HepG2 (cell line): ENCODE results near the gene PTPN18. TPM values are rescaled to one million over a fixed set of nuclear protein-coding genes. Genes with fewer than 3 reads are reported as not detected.
A peak's percentile ranks its signal among the peaks of the same experiment; 100 is the strongest.

Experiments used
- BORCS8-MEF2B ChIP-seq: sonication (generic); formaldehyde crosslinking; IDR thresholded peaks from 2 replicates; pipeline ENCODE4 v1.8.0; 2022; ENCODE audit warnings: mild to moderate bottlenecking, missing genetic modification reagents
- HNF4G ChIP-seq, 2 experiments: sonication (generic) in 1 of 2; formaldehyde crosslinking in 1 of 2; IDR thresholded peaks; 2 replicates each; pipeline versions ENCODE4 v1.4.0 to v1.6.1; 2011 to 2020; ENCODE audit warnings: borderline replicate concordance in 2 of 2, low read depth in 2 of 2, mild to moderate bottlenecking in 2 of 2, low read length in 1 of 2, missing genetic modification reagents in 1 of 2, moderate library complexity in 1 of 2
- KMT2A ChIP-seq: sonication (generic); formaldehyde crosslinking; IDR thresholded peaks from 2 replicates; pipeline ENCODE4 v1.4.0; 2020; ENCODE audit warnings: missing genetic modification reagents
- LCORL ChIP-seq, 2 experiments: fragments of 450-650 bp in 1 of 2; sonication (generic) in 1 of 2; formaldehyde crosslinking in 1 of 2; IDR thresholded peaks; 2 replicates each; pipeline versions ENCODE4 v1.5.0 to v1.6.1; 2017 to 2020; ENCODE audit warnings: antibody characterized with exemption in 1 of 2, missing genetic modification reagents in 1 of 2
- MLLT10 ChIP-seq: sonication (generic); formaldehyde crosslinking; IDR thresholded peaks from 2 replicates; pipeline ENCODE4 v1.4.0; 2020; ENCODE audit warnings: missing genetic modification reagents
- NFIC ChIP-seq: IDR thresholded peaks from 2 replicates; pipeline ENCODE4 v1.6.1; 2012; ENCODE audit warnings: mild to moderate bottlenecking, low read length, inconsistent platforms
- PLSCR1 ChIP-seq: sonication (generic); formaldehyde crosslinking; IDR thresholded peaks from 2 replicates; pipeline ENCODE4 v1.5.0; 2020; ENCODE audit warnings: missing genetic modification reagents, mild to moderate bottlenecking, borderline replicate concordance
- REXO4 ChIP-seq: sonication (generic); formaldehyde crosslinking; IDR thresholded peaks from 2 replicates; pipeline ENCODE4 v1.8.0; 2022; ENCODE audit warnings: missing genetic modification reagents, mild to moderate bottlenecking, borderline replicate concordance
- SOX6 ChIP-seq, 2 experiments: fragments of 450-650 bp in 1 of 2; sonication (generic) in 1 of 2; formaldehyde crosslinking in 1 of 2; IDR thresholded peaks; 2 replicates each; pipeline versions ENCODE4 v1.4.0 to v1.6.1; 2017 to 2020; ENCODE audit warnings: antibody characterized with exemption in 1 of 2, mild to moderate bottlenecking in 1 of 2, missing genetic modification reagents in 1 of 2
- SRSF1 ChIP-seq: fragments of 200-400 bp; formaldehyde crosslinking; optimal IDR thresholded peaks from 2 replicates; pipeline ENCODE3; 2017; ENCODE audit warnings: mild to moderate bottlenecking, low read depth, low read length, moderate library complexity
- ZBTB38 ChIP-seq: sonication (generic); formaldehyde crosslinking; IDR thresholded peaks from 2 replicates; pipeline ENCODE4 v1.5.1; 2020; ENCODE audit warnings: mild to moderate bottlenecking, missing genetic modification reagents
- ZC3H4 ChIP-seq: sonication (generic); formaldehyde crosslinking; IDR thresholded peaks from 2 replicates; pipeline ENCODE4 v1.4.0; 2020; ENCODE audit warnings: missing genetic modification reagents, borderline replicate concordance
- ZFAT ChIP-seq: sonication (generic); formaldehyde crosslinking; conservative IDR thresholded peaks from 2 replicates; pipeline ENCODE4 v1.8.1; 2023; ENCODE audit warnings: missing genetic modification reagents, inconsistent platforms
- ZNF850 ChIP-seq: sonication (generic); formaldehyde crosslinking; conservative IDR thresholded peaks from 2 replicates; pipeline ENCODE4 v1.9.0; 2021; ENCODE audit warnings: mild to moderate bottlenecking, missing genetic modification reagents
- polyA plus RNA-seq, 8 experiments: library from polyadenylated mRNA; depleted of rRNA in 3 of 8; stranded (reverse) in 7 of 8; unstranded in 1 of 8; fragments of >200 nt; fragmentation: Illumina TruSeq in 4 of 8; extraction: Trizol in 4 of 8; gene quantifications; 2 replicates each; pipeline versions ENCODE4 v1.2.1 to v1.2.3, GENCODE V29; 2011 to 2016; ENCODE audit warnings: low read depth in 4 of 8, missing spikeins in 1 of 8, mixed read lengths in 1 of 8; ENCODE audit not compliant: insufficient read depth in 1 of 8
- total RNA-seq, 5 experiments: library from RNA; depleted of rRNA; stranded (reverse); fragments of >200 nt; fragmentation: Illumina TruSeq; extraction: Trizol; gene quantifications; 2 replicates each; pipeline ENCODE4 v1.2.3, GENCODE V29; 2016; ENCODE audit warnings: low read depth in 1 of 5
- TF ChIP-seq, protein P1 (sequence below): sonication (generic); formaldehyde crosslinking; IDR thresholded peaks from 2 replicates; pipeline ENCODE4 v1.4.0; 2020; ENCODE audit warnings: missing genetic modification reagents, borderline replicate concordance
- TF ChIP-seq, protein P2 (sequence below): sonication (generic); formaldehyde crosslinking; IDR thresholded peaks from 2 replicates; pipeline ENCODE4 v1.8.1; 2023; ENCODE audit warnings: mild to moderate bottlenecking, missing genetic modification reagents, borderline replicate concordance
- TF ChIP-seq, protein P3 (sequence below): sonication (generic); formaldehyde crosslinking; conservative IDR thresholded peaks from 2 replicates; pipeline ENCODE4 v1.4.0; 2020; ENCODE audit warnings: missing genetic modification reagents
- TF ChIP-seq, protein P4 (sequence below): sonication (generic); formaldehyde crosslinking; IDR thresholded peaks from 2 replicates; pipeline ENCODE4 v1.4.0; 2020; ENCODE audit warnings: missing genetic modification reagents, low read depth, mild to moderate bottlenecking, borderline replicate concordance
- TF ChIP-seq, protein P5 (sequence below): sonication (generic); formaldehyde crosslinking; IDR thresholded peaks from 2 replicates; pipeline ENCODE4 v1.9.0; 2021; ENCODE audit warnings: missing genetic modification reagents, mild to moderate bottlenecking, borderline replicate concordance

The PTPN18 gene
- total and polyA plus RNA-seq, 2 of the 13 experiments (the other 11 are each of a cell fraction or from before 2014, with no cell fraction given), result 14.8 to 39.6 TPM

DNA sequence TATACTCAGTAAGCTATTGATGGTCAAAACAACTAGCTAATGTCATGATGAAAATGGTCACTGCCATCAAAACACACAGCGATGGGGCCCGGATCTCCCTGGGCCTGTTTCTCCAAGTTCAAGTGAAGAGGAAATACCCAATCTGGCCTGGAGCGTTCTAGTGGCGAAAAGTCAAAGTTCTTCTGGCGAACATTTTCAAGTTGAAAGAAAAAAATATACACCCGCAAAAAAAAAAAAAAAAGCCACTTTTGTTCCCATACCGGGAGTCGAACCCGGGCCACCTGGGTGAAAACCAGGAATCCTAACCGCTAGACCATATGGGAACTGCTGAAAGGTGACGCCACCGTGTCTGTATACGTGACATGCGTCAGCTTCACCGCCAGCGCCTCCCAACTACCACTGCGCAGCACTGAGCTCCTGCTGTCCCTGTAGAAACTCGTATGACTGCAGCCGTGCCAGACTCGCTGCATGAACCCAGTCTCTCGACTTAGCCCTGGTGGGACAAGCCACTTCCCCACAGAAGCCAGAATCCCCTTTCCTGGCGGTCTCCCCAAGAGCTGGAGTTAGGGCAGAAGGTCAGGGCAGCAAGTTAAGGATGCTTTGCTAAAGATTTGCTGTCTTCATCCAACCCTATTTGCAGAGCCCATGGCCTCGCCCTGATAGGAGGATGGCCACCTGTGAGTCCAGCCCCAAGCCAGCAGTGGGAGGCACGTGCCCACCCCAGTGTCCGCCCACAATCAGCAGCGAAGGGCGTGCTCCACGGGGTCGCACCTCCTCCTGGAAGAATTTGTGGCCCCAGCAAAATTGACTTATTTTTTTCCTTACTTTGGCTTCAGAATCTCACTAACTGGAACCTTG lies 18.8 kb upstream of the PTPN18 start (continued):
- TF ChIP-seq, protein P1, sequence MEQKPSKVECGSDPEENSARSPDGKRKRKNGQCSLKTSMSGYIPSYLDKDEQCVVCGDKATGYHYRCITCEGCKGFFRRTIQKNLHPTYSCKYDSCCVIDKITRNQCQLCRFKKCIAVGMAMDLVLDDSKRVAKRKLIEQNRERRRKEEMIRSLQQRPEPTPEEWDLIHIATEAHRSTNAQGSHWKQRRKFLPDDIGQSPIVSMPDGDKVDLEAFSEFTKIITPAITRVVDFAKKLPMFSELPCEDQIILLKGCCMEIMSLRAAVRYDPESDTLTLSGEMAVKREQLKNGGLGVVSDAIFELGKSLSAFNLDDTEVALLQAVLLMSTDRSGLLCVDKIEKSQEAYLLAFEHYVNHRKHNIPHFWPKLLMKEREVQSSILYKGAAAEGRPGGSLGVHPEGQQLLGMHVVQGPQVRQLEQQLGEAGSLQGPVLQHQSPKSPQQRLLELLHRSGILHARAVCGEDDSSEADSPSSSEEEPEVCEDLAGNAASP (CRISPR knock-in tag), result peak; percentile 70; the same call in 1 of the 2 replicates
- TF ChIP-seq SOX6 (IDR thresholded peaks at IDR 0.05) (no peak), SOX6 (CRISPR knock-in tag; IDR thresholded peaks at IDR 0.05) (peak; percentile 73), BORCS8-MEF2B (CRISPR knock-in tag) (peak; percentile 18), PLSCR1 (CRISPR knock-in tag) (no peak), ZBTB38 (peak; percentile 81), MLLT10 (CRISPR knock-in tag) (no peak), ZC3H4 (CRISPR knock-in tag) (no peak), KMT2A (CRISPR knock-in tag) (peak; percentile 83), HNF4G (IDR thresholded peaks at IDR 0.05; ENCODE audit: borderline replicate concordance, low read depth, low read length) (peak; percentile 13; the same call in 1 of the 2 replicates), HNF4G (CRISPR knock-in tag; IDR thresholded peaks at IDR 0.05; ENCODE audit: borderline replicate concordance, low read depth) (peak; percentile 52), REXO4 (0 out of 2 replicates have a peak, but pooled peaks have one; percentile 53), LCORL (IDR thresholded peaks at IDR 0.05) (no peak), LCORL (CRISPR knock-in tag; IDR thresholded peaks at IDR 0.05) (peak; percentile 84), NFIC (no peak), ZFAT (CRISPR knock-in tag) (no peak), SRSF1 (peak; percentile 83), ZNF850 (no peak)
- TF ChIP-seq, protein P2, sequence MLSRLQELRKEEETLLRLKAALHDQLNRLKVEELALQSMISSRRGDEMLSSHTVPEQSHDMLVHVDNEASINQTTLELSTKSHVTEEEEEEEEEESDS, result peak; percentile 91; the same call in 1 of the 2 replicates
- TF ChIP-seq, protein P3, sequence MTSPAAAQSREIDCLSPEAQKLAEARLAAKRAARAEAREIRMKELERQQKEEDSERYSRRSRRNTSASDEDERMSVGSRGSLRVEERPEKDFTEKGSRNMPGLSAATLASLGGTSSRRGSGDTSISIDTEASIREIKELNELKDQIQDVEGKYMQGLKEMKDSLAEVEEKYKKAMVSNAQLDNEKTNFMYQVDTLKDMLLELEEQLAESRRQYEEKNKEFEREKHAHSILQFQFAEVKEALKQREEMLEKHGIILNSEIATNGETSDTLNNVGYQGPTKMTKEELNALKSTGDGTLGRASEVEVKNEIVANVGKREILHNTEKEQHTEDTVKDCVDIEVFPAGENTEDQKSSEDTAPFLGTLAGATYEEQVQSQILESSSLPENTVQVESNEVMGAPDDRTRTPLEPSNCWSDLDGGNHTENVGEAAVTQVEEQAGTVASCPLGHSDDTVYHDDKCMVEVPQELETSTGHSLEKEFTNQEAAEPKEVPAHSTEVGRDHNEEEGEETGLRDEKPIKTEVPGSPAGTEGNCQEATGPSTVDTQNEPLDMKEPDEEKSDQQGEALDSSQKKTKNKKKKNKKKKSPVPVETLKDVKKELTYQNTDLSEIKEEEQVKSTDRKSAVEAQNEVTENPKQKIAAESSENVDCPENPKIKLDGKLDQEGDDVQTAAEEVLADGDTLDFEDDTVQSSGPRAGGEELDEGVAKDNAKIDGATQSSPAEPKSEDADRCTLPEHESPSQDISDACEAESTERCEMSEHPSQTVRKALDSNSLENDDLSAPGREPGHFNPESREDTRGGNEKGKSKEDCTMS (CRISPR knock-in tag), result no peak
- TF ChIP-seq, protein P4, sequence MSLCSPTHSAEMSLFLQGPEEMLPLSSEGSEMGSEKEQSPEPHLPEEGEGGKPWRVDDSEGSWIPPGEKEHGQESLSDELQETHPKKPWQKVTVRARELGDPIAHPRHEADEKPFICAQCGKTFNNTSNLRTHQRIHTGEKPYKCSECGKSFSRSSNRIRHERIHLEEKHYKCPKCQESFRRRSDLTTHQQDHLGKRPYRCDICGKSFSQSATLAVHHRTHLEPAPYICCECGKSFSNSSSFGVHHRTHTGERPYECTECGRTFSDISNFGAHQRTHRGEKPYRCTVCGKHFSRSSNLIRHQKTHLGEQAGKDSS, result no peak; the same call in 1 of the 2 replicates
- TF ChIP-seq, protein P5, sequence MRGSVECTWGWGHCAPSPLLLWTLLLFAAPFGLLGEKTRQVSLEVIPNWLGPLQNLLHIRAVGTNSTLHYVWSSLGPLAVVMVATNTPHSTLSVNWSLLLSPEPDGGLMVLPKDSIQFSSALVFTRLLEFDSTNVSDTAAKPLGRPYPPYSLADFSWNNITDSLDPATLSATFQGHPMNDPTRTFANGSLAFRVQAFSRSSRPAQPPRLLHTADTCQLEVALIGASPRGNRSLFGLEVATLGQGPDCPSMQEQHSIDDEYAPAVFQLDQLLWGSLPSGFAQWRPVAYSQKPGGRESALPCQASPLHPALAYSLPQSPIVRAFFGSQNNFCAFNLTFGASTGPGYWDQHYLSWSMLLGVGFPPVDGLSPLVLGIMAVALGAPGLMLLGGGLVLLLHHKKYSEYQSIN, result no peak
